Fibroblast of pulmonary artery (primary cell): Measurements from ENCODE around the gene ELAC2.

ENCODE experiments used
- DNase-seq: peaks from one replicate; pipeline ENCODE4 v3.0.0-alpha.2; 2010; ENCODE audit warnings: low read depth
- H3K4me3 ChIP-seq: replicated peaks from 2 replicates; pipeline ENCODE4 v1.5.1; 2011; ENCODE audit warnings: low read depth, mild to moderate bottlenecking, control low read depth, low read length, moderate library complexity
- TF ChIP-seq, protein P1 (sequence below): IDR thresholded peaks from 2 replicates; pipeline ENCODE4 v1.5.1; 2011; ENCODE audit warnings: mild to moderate bottlenecking, control low read depth, low read length, inconsistent platforms; ENCODE audit errors: missing control alignments

Gene ELAC2

DNA sequence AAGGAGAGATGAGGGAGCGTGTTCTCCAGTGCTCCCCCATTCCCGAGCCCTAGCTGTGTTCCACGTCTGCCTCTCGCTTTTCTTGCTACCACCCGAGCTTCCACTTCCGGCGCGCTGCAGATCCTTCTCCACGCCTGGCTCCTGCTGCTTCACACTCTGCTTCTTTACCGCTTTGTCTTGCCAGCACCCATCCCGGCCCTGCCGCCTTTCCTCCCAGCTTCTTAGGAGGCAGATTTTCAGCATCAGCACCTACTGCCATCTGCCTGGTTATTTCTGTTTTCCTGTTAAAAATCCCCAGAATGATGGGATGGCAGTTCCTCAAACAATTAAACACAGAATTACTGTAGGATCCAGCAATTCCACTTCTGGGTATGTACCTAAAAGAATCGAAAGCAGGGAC lies 64.7 kb downstream of the ELAC2 start:
- DNase-seq: no peak
- no peak overlapping the region for H3K4me3 ChIP-seq
- TF ChIP-seq, protein P1, sequence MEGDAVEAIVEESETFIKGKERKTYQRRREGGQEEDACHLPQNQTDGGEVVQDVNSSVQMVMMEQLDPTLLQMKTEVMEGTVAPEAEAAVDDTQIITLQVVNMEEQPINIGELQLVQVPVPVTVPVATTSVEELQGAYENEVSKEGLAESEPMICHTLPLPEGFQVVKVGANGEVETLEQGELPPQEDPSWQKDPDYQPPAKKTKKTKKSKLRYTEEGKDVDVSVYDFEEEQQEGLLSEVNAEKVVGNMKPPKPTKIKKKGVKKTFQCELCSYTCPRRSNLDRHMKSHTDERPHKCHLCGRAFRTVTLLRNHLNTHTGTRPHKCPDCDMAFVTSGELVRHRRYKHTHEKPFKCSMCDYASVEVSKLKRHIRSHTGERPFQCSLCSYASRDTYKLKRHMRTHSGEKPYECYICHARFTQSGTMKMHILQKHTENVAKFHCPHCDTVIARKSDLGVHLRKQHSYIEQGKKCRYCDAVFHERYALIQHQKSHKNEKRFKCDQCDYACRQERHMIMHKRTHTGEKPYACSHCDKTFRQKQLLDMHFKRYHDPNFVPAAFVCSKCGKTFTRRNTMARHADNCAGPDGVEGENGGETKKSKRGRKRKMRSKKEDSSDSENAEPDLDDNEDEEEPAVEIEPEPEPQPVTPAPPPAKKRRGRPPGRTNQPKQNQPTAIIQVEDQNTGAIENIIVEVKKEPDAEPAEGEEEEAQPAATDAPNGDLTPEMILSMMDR: no peak

DNA sequence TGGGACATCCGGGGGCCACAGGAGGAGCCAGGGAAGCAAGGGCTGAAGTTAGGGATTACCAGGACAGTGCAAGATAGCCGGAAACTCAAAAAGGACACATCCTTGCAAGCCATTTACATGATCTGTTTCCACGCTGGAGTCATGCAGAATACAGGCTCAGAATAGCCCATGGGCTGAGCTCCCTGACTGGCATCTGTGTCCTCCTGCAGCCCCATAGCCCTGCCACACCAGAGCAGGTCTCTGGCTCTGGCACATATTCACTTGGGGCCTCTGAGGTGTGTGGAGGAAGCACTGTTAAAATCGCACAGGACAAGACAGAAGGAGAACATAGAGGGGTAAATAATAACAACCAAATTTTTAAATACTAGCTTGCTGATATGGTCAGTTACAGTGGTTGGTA lies 65.8 kb downstream of the ELAC2 start:
- no peak overlapping the region for H3K4me3 ChIP-seq
- DNase-seq: no peak
- TF ChIP-seq, protein P1: no peak

DNA sequence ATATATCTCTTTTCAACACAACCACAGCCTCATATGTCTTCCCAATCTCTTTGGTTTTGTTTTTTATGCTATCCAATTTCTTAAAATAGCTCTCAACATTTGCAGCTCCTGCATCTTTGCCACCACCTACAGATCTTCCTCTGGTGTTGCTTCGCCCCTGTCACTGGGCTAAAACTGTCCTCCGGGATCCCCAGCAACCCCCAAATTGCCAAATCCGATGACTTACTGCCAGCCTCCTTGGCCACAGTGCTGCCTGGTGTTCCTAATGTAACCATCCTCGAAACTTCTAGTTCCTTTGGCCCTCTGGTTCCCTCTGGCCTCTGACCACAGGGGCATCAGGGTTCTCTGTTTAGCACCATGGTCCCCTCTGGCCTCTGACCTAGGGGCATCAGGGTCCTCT lies 70.8 kb downstream of the ELAC2 start:
- H3K4me3 ChIP-seq: no peak overlapping the region
- no peak for DNase-seq
- TF ChIP-seq, protein P1: no peak
